Smooth muscle cell (in vitro differentiated cells): Measurements from ENCODE around the gene NAA50. TPM values are rescaled to one million over a fixed set of nuclear protein-coding genes. Genes with fewer than 3 reads are reported as not detected.

Source experiments
- DNase-seq: peaks from one replicate; lab custom pipeline; 2025; ENCODE audit not compliant: unreplicated experiment; lab: John Stamatoyannopoulos, UW
- H2AFZ ChIP-seq: fragments of 200-600 bp; sonication (generic); 2 replicates; pipeline ENCODE4 v1.6.0; 2016; ENCODE audit warnings: antibody characterized with exemption, low read depth, mild to moderate bottlenecking
- H3F3A ChIP-seq: fragments of 200-600 bp; sonication (generic); 2 replicates; pipeline ENCODE4 v1.6.0; 2017; ENCODE audit warnings: antibody characterized with exemption, low read depth
- H3K27ac ChIP-seq: fragments of 200-600 bp; sonication (generic); 2 replicates; pipeline ENCODE4 v1.5.1; 2016; ENCODE audit warnings: low read depth, mild to moderate bottlenecking
- H3K27me3 ChIP-seq: fragments of 200-600 bp; sonication (generic); 2 replicates; pipeline ENCODE4 v1.6.1; 2016; ENCODE audit warnings: low read depth, mild to moderate bottlenecking
- H3K36me3 ChIP-seq: fragments of 200-600 bp; sonication (generic); 2 replicates; pipeline ENCODE4 v1.5.1; 2016; ENCODE audit warnings: low read depth
- H3K4me1 ChIP-seq: fragments of 200-600 bp; sonication (generic); 2 replicates; pipeline ENCODE4 v1.5.1; 2016; ENCODE audit warnings: low read depth
- H3K4me2 ChIP-seq: fragments of 200-600 bp; sonication (generic); 2 replicates; pipeline ENCODE4 v1.6.0; 2016; ENCODE audit warnings: mild to moderate bottlenecking
- H3K4me3 ChIP-seq: fragments of 200-600 bp; sonication (generic); 2 replicates; pipeline ENCODE4 v1.5.1; 2016; ENCODE audit warnings: mild to moderate bottlenecking
- H3K79me2 ChIP-seq: fragments of 200-600 bp; sonication (generic); 2 replicates; pipeline ENCODE4 v1.6.0; 2016; ENCODE audit warnings: low read depth, mild to moderate bottlenecking
- H3K9ac ChIP-seq: fragments of 200-600 bp; sonication (generic); 2 replicates; pipeline ENCODE4 v1.6.0; 2016; ENCODE audit warnings: low read depth
- H3K9me3 ChIP-seq: fragments of 200-600 bp; sonication (generic); replicated peaks from 2 replicates; pipeline ENCODE4 v1.5.1; 2016; ENCODE audit warnings: low read depth
- H4K20me1 ChIP-seq: fragments of 200-600 bp; sonication (generic); 2 replicates; pipeline ENCODE4 v1.6.0; 2016; ENCODE audit warnings: low read depth
- WGBS: methylation state at CpG from one replicate; pipeline ENCODE4 v1.1.7; 2016; ENCODE audit warnings: low lambda C conversion rate; 5-methylcytosine and 5-hydroxymethylcytosine counted together
- polyA plus RNA-seq: library from polyadenylated mRNA; unstranded; fragments of >200 nt; fragmentation: Nextera tagmentation; extraction: Ambion mirVana; gene quantifications from 2 replicates; pipeline ENCODE4 v1.2.1, GENCODE V29; 2016
- total RNA-seq: library from RNA; depleted of rRNA; stranded (reverse); fragments of >200 nt; gene quantifications from 2 replicates; pipeline ENCODE4 v1.2.3, GENCODE V29; 2014
- TF ChIP-seq, protein P1 (sequence below): fragments of 200-600 bp; sonication (generic); IDR thresholded peaks from 2 replicates; pipeline ENCODE4 v1.5.1; 2017; ENCODE audit warnings: borderline replicate concordance, mild to moderate bottlenecking, antibody characterized with exemption; ENCODE audit not compliant: insufficient read depth, poor library complexity, severe bottlenecking

Gene NAA50
- total and polyA plus RNA-seq, 2 experiments from 2014 or later = 50.3 to 97.8 TPM

DNA sequence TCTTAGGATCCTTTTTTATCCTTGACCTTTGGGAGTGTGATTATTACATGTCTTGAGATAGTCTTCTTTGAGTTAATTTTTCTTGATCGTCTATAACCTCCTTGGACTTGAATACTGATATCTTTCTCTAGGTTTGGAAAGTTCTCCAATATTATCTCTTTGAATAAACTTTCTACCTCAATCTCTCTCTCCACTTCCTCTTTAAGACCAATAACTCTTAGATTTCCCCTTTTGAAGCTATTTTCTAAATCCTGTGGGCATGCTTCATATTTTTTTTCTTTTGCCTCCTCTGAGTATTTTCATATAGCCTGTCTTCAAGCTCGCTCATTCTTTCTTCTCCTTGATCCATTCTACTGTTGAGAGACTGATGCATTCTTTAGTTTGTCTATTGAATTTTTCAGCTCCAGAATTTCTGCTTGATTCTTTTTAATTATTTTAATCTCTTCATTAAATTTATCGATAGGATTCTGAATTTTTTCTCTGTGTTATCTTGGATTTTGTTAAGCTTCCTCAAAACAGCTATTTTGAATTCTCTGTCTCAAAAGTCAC is 61.7 kb downstream of the NAA50 start:
- Histone ChIP-seq H3F3A (no peaks in the 10 kb centered on the region), H3K79me2 (peaks cover 8% of the 10 kb centered on the region), H3K4me1 (no peaks in the 10 kb centered on the region), H3K4me2 (no peak overlapping the region), H3K27me3 (no peaks in the 10 kb centered on the region), H3K9me3 (no peaks in the 10 kb centered on the region), H3K9ac (no peak overlapping the region), H3K36me3 (peaks cover 8% of the 10 kb centered on the region), H3K4me3 (no peak overlapping the region), H3K27ac (no peak overlapping the region), H2AFZ (no peak overlapping the region), H4K20me1 (peaks cover 7% of the 10 kb centered on the region)
- TF ChIP-seq, protein P1, sequence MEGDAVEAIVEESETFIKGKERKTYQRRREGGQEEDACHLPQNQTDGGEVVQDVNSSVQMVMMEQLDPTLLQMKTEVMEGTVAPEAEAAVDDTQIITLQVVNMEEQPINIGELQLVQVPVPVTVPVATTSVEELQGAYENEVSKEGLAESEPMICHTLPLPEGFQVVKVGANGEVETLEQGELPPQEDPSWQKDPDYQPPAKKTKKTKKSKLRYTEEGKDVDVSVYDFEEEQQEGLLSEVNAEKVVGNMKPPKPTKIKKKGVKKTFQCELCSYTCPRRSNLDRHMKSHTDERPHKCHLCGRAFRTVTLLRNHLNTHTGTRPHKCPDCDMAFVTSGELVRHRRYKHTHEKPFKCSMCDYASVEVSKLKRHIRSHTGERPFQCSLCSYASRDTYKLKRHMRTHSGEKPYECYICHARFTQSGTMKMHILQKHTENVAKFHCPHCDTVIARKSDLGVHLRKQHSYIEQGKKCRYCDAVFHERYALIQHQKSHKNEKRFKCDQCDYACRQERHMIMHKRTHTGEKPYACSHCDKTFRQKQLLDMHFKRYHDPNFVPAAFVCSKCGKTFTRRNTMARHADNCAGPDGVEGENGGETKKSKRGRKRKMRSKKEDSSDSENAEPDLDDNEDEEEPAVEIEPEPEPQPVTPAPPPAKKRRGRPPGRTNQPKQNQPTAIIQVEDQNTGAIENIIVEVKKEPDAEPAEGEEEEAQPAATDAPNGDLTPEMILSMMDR = no peak
- 98% methylated on average over 3 of the region's 3 CpGs for WGBS
- DNase-seq = no peak

DNA sequence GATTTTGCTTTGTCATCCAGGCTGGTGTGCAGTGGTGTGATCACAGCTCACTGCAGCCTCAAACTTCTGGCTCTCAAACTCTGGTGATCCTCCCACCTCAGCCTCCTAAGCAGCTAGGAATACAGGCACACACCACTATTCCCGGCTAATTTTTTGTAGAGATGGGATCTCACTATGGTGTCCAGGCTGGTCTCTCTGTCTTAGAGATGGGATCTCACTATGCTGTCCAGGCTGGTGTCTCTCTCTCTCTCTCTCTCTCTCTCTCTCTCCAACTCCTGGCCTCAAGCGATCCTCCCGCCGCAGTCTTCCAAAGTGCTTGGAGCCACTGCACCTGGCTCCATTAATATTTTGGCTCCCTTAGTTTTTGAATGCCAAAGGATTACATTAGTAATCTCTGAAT is 67.3 kb downstream of the NAA50 start:
- H3K4me1 ChIP-seq = no peaks in the 10 kb centered on the region
- TF ChIP-seq, protein P1 = no peak
- H3K79me2 ChIP-seq = peaks cover 7% of the 10 kb centered on the region
- H3K27ac ChIP-seq = no peak overlapping the region
- no peak overlapping the region for H3K4me3 ChIP-seq
- DNase-seq = no peak
- H3K36me3 ChIP-seq = peaks cover 6% of the 10 kb centered on the region
- no peaks in the 10 kb centered on the region for H3K9me3 ChIP-seq
- H3F3A ChIP-seq = no peaks in the 10 kb centered on the region
- H2AFZ ChIP-seq = no peak overlapping the region
- 98% methylated on average over 4 of the region's 4 CpGs for WGBS
- no peaks in the 10 kb centered on the region for H3K27me3 ChIP-seq
- no peaks in the 10 kb centered on the region for H4K20me1 ChIP-seq
- H3K4me2 ChIP-seq = no peak overlapping the region
- H3K9ac ChIP-seq = no peak overlapping the region

DNA sequence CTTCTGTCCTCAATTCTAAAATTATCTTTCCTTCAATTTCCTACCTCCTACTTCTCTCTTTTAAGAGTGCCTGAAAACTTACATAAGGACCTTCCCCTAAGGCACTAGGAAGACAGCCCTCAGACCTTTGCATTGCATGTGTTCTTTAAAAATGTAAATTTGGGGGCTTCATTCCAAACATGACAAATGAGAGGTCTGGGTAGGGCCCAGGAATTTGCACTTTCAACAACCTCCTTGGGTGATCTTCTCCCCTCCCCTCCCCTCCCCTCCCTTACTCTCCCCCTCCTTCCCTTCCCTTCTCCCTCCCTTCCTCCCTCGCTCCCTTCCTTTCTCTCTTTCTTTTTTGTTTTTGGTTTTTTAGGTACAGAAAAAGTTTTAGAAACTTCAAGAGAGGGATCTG is 68.3 kb downstream of the NAA50 start:
- no peaks in the 10 kb centered on the region for H4K20me1 ChIP-seq
- no peak for DNase-seq

DNA sequence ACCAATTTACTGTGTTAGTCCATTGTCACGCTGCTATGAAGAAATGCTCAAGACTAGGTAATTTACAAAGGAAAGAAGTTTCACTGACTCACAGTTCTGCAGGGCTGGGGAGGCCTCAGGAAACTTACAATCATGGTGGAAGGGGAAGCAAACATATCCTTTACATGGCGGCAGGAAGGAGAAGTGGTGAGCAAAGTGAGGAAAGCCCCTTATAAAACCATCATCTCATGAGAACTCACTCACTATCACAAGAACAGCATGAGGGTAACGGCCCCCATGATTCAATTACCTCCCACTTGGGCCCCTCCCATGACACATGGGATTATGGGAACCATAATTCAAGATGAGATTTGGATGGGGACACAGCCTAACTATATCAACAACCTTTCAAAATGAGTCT is 69.8 kb downstream of the NAA50 start:
- H3K4me2 ChIP-seq = no peak overlapping the region
- H3K9me3 ChIP-seq = no peaks in the 10 kb centered on the region
- 96% methylated on average over 3 of the region's 3 CpGs for WGBS
- H3K79me2 ChIP-seq = peaks cover 4% of the 10 kb centered on the region
- H3K27ac ChIP-seq = no peak overlapping the region
- no peak overlapping the region for H2AFZ ChIP-seq
- no peaks in the 10 kb centered on the region for H3K27me3 ChIP-seq
- H4K20me1 ChIP-seq = no peaks in the 10 kb centered on the region
- H3K36me3 ChIP-seq = peaks cover 6% of the 10 kb centered on the region
- DNase-seq = no peak
- no peaks in the 10 kb centered on the region for H3F3A ChIP-seq
- H3K4me3 ChIP-seq = no peak overlapping the region
- no peak overlapping the region for H3K9ac ChIP-seq
- no peaks in the 10 kb centered on the region for H3K4me1 ChIP-seq
- TF ChIP-seq, protein P1 = no peak

More for the DNA sequence above, 68.3 kb downstream of the NAA50 start:
- Histone ChIP-seq H3K9ac (no peak overlapping the region), H3K27me3 (no peaks in the 10 kb centered on the region), H3K9me3 (no peaks in the 10 kb centered on the region), H3K27ac (no peak overlapping the region), H3K36me3 (peaks cover 6% of the 10 kb centered on the region), H3K4me3 (no peak overlapping the region), H3F3A (no peaks in the 10 kb centered on the region), H3K79me2 (peaks cover 7% of the 10 kb centered on the region), H2AFZ (no peak overlapping the region), H3K4me1 (no peaks in the 10 kb centered on the region), H3K4me2 (no peak overlapping the region)
- TF ChIP-seq, protein P1 = no peak
- 43% methylated on average over 1 of the region's 1 CpG for WGBS
